HCT116 (cell line): ENCODE measurements around the gene RND3.

Experiments used
- ATF3 ChIP-seq: IDR thresholded peaks from 2 replicates; pipeline ENCODE4 v1.6.1; 2012
- CEBPB ChIP-seq: IDR thresholded peaks from 2 replicates; pipeline ENCODE4 v1.6.1; 2012; ENCODE audit warnings: low read depth
- CTCF ChIP-seq, 3 experiments: fragments of 200-600 bp in 1 of 3; sonication (generic) in 1 of 3; IDR thresholded peaks in 2 of 3; conservative IDR thresholded peaks in 1 of 3; 2 replicates each; pipeline ENCODE4 v1.5.1; 2012 to 2017; ENCODE audit warnings: low read depth in 2 of 3, low read length in 2 of 3, antibody characterized with exemption in 1 of 3, borderline replicate concordance in 1 of 3, control low read depth in 1 of 3, mild to moderate bottlenecking in 1 of 3, mixed read lengths in 1 of 3, mixed run types in 1 of 3, moderate library complexity in 1 of 3; ENCODE audit not compliant: insufficient read depth in 1 of 3
- EZH2 ChIP-seq: fragments of 200-600 bp; sonication (generic); IDR thresholded peaks from 2 replicates; pipeline ENCODE4 v1.6.1; 2017; ENCODE audit warnings: antibody characterized with exemption, mixed run types
- JUND ChIP-seq: IDR thresholded peaks from 2 replicates; pipeline ENCODE4 v1.6.1; 2012
- POLR2A ChIP-seq: IDR thresholded peaks from 2 replicates; pipeline ENCODE4 v1.7.0; 2011; ENCODE audit warnings: borderline replicate concordance; ENCODE audit not compliant: insufficient read depth, insufficient read length; ENCODE audit errors: extremely low read depth
- POLR2AphosphoS5 ChIP-seq: IDR thresholded peaks from 2 replicates; pipeline ENCODE4 v1.6.1; 2011; ENCODE audit warnings: mild to moderate bottlenecking, low read depth, low read length, moderate library complexity
- RAD21 ChIP-seq: IDR thresholded peaks from 2 replicates; pipeline ENCODE4 v1.6.1; 2012; ENCODE audit warnings: low read depth, mild to moderate bottlenecking
- SRF ChIP-seq: IDR thresholded peaks from 2 replicates; pipeline ENCODE4 v1.6.1; 2012; ENCODE audit warnings: low read depth
- ZFX ChIP-seq: fragments of 450-650 bp; IDR thresholded peaks from 2 replicates; pipeline ENCODE4 v1.6.1; 2017
- TF ChIP-seq, protein P1 (sequence below): IDR thresholded peaks from 2 replicates; pipeline ENCODE4 v1.6.1; 2012; ENCODE audit warnings: low read depth

- TF ChIP-seq CTCF (IDR thresholded peaks at IDR 0.05 in 2 of 3, conservative IDR thresholded peaks at IDR 0.05 in 1 of 3; ENCODE audit: borderline replicate concordance in 1 of 3, insufficient read depth in 1 of 3, low read depth in 2 of 3, low read length in 2 of 3) (no peak), POLR2AphosphoS5 (no peak), EZH2 (no peak), ATF3 (no peak), CEBPB (no peak), JUND (no peak), ZFX (no peak), RAD21 (no peak), SRF (no peak), POLR2A (no peak)
- TF ChIP-seq, protein P1, sequence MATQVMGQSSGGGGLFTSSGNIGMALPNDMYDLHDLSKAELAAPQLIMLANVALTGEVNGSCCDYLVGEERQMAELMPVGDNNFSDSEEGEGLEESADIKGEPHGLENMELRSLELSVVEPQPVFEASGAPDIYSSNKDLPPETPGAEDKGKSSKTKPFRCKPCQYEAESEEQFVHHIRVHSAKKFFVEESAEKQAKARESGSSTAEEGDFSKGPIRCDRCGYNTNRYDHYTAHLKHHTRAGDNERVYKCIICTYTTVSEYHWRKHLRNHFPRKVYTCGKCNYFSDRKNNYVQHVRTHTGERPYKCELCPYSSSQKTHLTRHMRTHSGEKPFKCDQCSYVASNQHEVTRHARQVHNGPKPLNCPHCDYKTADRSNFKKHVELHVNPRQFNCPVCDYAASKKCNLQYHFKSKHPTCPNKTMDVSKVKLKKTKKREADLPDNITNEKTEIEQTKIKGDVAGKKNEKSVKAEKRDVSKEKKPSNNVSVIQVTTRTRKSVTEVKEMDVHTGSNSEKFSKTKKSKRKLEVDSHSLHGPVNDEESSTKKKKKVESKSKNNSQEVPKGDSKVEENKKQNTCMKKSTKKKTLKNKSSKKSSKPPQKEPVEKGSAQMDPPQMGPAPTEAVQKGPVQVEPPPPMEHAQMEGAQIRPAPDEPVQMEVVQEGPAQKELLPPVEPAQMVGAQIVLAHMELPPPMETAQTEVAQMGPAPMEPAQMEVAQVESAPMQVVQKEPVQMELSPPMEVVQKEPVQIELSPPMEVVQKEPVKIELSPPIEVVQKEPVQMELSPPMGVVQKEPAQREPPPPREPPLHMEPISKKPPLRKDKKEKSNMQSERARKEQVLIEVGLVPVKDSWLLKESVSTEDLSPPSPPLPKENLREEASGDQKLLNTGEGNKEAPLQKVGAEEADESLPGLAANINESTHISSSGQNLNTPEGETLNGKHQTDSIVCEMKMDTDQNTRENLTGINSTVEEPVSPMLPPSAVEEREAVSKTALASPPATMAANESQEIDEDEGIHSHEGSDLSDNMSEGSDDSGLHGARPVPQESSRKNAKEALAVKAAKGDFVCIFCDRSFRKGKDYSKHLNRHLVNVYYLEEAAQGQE = no peak
Measured at GRCh38 chr2:150426315-150426714, 61.2 kb downstream of the RND3 start.
